DND-41 (cell line): ENCODE data around the gene TEX10.

ENCODE experiments used
- EZH2 ChIP-seq: IDR thresholded peaks from 3 replicates; pipeline ENCODE4 v1.6.1; 2012; ENCODE audit warnings: borderline replicate concordance, low read depth, mild to moderate bottlenecking, moderate library complexity, low read length, inconsistent platforms; ENCODE audit not compliant: severe bottlenecking
- TF ChIP-seq, protein P1 (sequence below): IDR thresholded peaks from 2 replicates; pipeline ENCODE4 v1.5.1; 2012; ENCODE audit warnings: borderline replicate concordance, low read length, moderate library complexity, mild to moderate bottlenecking; ENCODE audit not compliant: poor library complexity, severe bottlenecking; ENCODE audit errors: extremely low read depth

- TF ChIP-seq, protein P1, sequence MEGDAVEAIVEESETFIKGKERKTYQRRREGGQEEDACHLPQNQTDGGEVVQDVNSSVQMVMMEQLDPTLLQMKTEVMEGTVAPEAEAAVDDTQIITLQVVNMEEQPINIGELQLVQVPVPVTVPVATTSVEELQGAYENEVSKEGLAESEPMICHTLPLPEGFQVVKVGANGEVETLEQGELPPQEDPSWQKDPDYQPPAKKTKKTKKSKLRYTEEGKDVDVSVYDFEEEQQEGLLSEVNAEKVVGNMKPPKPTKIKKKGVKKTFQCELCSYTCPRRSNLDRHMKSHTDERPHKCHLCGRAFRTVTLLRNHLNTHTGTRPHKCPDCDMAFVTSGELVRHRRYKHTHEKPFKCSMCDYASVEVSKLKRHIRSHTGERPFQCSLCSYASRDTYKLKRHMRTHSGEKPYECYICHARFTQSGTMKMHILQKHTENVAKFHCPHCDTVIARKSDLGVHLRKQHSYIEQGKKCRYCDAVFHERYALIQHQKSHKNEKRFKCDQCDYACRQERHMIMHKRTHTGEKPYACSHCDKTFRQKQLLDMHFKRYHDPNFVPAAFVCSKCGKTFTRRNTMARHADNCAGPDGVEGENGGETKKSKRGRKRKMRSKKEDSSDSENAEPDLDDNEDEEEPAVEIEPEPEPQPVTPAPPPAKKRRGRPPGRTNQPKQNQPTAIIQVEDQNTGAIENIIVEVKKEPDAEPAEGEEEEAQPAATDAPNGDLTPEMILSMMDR: no peak
- no peak for TF ChIP-seq EZH2
These were observed 84.5 kb downstream of the TEX10 start for GRCh38 chr9:100268271-100268670.
